Mesenteric fat pad (tissue), 1 donor: Measurements from ENCODE around the gene CDC16. TPM values are rescaled to one million over a fixed set of nuclear protein-coding genes. Genes with fewer than 3 reads are reported as not detected.

ENCODE experiments used
- microRNA-seq: library from miRNA; unstranded; fragments of <30 nt; microRNA quantifications from one replicate; pipeline ENCODE4 v1.2.0, GENCODE V29; 2020; ENCODE audit warnings: borderline number of aligned reads
- total RNA-seq: library from RNA; stranded (reverse); fragmentation: NEBNext Ultra II Directional; extraction: Animal tissue kit (Norgen Biotek cat#: 25700); gene quantifications from one replicate; pipeline ENCODE4 v1.2.1, GENCODE V29; 2021
- donor health status: DM: yes; HTN: yes; CAD: no.

The CDC16 gene
- total RNA-seq, 1 donor from 2014 or later: 70.0 TPM

Small RNAs within 50 kb of the gene (microRNA-seq; reads per million reads assigned to microRNA genes)
- gene MIR4502 (not detected), gene MIR548AR (not detected)

Other genes starting within 250 kb of the CDC16 start
- 102 TPM for gene RASA3, start 102.3 kb upstream of the CDC16 start, total RNA-seq
- not detected for gene CFAP97D2, start 55.6 kb upstream of the CDC16 start, total RNA-seq
- gene UPF3A, start 46.7 kb downstream of the CDC16 start, total RNA-seq: 39.6 TPM
- gene CHAMP1, start 79.6 kb downstream of the CDC16 start, total RNA-seq: 18.8 TPM